Measurements from ENCODE around the gene RMDN3. TPM values are rescaled to one million over a fixed set of nuclear protein-coding genes. Genes with fewer than 3 reads are reported as not detected.

The RMDN3 gene
- total and polyA plus RNA-seq, 2 of the 13 experiments (the other 11 are each of a cell fraction or from before 2014, with no cell fraction given): 16.8 to 19.5 TPM

DNA sequence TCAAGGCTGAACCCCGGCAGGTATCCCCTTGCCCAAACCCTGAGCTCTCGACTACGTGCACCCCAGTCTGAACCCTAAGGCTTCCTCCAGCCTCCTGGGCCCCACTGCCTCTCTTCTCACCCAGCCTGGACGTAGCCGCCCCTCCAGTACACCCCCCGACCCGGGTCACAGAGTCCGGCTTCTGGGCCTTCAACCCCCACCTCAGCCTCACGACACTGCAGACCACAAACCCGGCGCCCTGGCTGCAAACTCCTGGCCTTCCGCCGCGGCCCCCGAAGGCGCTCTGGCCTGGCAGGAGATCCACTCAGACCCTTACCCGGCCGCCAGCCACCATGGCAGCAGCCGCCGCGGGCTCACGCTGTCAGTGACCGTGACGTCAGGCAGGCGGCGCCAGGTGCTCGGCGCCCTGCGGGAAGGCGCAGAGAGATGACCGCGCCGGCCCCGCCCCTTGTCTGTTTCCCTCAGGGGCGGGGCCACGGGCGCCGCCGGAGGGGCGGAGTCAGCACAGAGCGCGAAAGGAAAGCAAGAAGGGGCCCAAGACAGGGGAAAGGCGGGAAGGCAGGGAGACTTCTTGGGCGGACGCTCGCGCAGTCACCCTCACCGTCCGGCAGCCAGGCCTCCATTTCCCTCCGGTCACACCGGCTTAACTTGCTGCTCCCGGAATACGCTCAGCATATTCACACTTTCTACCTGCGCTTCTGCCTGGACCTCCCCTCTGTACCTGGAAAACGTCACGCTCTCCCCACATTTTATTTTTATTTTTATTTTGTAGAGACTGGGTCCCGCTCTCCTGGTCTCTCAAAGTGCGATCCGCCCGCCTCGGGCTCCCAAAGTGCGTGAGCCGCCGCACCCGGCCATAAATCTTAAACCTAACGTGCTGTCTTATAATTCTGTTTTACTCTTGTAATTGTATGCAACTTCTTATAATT lies at the start of gene RMDN3 (continued):
- TF ChIP-seq, protein P1, sequence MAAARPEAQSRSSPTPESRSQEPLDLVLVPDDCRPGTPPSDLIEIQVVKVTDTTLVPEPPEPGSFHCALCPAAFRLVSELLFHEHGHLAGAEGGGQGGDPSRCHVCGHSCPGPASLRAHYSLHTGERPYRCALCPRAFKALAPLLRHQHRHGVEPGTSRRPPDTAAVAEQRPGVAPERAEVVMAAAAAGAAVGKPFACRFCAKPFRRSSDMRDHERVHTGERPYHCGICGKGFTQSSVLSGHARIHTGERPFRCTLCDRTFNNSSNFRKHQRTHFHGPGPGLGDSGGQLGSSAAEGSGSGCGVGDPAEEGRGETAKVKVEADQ (CRISPR knock-in tag; IDR thresholded peaks at IDR 0.05; ENCODE audit: borderline replicate concordance): no peak
- no peak for TF ChIP-seq ZIK1 (CRISPR knock-in tag; IDR thresholded peaks at IDR 0.05; ENCODE audit: borderline replicate concordance, low read depth)
- TF ChIP-seq PAF1 (CRISPR knock-in tag; IDR thresholded peaks at IDR 0.05): no peak
- TF ChIP-seq, protein P2, sequence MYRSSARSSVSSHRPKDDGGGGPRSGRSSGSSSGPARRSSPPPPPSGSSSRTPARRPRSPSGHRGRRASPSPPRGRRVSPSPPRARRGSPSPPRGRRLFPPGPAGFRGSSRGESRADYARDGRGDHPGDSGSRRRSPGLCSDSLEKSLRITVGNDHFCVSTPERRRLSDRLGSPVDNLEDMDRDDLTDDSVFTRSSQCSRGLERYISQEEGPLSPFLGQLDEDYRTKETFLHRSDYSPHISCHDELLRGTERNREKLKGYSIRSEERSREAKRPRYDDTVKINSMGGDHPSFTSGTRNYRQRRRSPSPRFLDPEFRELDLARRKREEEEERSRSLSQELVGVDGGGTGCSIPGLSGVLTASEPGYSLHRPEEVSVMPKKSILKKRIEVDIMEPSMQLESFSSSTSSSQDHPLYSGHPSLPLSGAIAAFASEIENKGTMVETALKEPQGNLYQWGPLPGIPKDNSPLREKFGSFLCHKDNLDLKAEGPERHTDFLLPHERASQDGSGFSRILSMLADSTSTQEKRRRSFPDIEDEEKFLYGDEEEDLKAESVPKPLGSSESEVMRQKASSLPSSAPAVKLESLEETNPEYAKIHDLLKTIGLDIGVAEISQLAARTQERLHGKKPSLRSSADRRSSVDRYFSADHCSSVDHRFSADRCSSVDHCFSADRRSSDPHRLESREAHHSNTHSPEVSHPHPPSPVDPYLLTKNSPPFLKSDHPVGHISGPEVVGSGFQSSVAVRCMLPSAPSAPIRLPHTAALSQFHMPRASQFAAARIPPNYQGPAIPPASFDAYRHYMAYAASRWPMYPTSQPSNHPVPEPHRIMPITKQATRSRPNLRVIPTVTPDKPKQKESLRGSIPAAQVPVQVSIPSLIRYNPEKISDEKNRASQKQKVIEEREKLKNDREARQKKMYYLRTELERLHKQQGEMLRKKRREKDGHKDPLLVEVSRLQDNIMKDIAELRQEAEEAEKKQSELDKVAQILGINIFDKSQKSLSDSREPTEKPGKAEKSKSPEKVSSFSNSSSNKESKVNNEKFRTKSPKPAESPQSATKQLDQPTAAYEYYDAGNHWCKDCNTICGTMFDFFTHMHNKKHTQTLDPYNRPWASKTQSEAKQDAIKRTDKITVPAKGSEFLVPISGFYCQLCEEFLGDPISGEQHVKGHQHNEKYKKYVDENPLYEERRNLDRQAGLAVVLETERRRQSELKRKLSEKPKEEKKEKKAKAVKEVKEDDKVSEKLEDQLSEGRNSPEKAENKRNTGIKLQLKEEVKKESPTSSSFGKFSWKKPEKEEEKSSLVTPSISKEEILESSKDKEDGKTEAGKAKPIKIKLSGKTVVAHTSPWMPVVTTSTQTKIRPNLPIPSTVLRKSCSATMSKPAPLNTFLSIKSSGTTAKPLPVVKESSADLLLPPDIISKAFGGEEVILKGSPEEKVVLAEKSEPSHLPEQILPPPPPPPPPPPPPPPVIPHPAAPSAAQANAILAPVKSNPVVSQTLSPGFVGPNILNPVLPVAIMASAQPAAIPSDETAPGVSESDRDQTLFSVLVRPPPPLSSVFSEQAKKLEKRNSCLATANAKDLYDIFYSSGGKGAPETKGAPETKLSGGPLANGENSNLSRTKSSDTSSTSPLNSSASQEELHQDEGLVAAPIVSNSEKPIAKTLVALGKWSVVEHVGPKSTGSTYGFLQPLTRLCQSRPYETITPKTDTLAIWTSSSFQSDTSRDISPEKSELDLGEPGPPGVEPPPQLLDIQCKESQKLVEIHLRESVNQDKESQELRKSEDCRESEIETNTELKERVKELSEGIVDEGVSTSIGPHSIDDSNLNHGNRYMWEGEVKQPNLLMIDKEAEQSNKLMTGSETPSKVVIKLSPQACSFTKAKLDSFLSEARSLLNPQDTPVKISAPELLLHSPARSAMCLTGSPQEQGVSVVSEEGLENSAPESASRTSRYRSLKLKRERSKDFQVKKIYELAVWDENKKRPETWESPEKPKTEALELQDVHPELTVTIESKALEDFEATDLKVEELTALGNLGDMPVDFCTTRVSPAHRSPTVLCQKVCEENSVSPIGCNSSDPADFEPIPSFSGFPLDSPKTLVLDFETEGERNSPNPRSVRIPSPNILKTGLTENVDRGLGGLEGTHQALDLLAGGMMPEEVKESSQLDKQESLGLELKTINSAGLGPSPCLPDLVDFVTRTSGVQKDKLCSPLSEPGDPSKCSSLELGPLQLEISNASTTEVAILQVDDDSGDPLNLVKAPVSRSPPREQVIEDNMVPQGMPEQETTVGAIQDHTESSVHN (CRISPR knock-in tag; IDR thresholded peaks at IDR 0.05): peak; percentile 72; the same call in 1 of the 2 replicates
- TF ChIP-seq, protein P3, sequence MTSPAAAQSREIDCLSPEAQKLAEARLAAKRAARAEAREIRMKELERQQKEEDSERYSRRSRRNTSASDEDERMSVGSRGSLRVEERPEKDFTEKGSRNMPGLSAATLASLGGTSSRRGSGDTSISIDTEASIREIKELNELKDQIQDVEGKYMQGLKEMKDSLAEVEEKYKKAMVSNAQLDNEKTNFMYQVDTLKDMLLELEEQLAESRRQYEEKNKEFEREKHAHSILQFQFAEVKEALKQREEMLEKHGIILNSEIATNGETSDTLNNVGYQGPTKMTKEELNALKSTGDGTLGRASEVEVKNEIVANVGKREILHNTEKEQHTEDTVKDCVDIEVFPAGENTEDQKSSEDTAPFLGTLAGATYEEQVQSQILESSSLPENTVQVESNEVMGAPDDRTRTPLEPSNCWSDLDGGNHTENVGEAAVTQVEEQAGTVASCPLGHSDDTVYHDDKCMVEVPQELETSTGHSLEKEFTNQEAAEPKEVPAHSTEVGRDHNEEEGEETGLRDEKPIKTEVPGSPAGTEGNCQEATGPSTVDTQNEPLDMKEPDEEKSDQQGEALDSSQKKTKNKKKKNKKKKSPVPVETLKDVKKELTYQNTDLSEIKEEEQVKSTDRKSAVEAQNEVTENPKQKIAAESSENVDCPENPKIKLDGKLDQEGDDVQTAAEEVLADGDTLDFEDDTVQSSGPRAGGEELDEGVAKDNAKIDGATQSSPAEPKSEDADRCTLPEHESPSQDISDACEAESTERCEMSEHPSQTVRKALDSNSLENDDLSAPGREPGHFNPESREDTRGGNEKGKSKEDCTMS (CRISPR knock-in tag; conservative IDR thresholded peaks at IDR 0.05): no peak
- TF ChIP-seq, protein P4, sequence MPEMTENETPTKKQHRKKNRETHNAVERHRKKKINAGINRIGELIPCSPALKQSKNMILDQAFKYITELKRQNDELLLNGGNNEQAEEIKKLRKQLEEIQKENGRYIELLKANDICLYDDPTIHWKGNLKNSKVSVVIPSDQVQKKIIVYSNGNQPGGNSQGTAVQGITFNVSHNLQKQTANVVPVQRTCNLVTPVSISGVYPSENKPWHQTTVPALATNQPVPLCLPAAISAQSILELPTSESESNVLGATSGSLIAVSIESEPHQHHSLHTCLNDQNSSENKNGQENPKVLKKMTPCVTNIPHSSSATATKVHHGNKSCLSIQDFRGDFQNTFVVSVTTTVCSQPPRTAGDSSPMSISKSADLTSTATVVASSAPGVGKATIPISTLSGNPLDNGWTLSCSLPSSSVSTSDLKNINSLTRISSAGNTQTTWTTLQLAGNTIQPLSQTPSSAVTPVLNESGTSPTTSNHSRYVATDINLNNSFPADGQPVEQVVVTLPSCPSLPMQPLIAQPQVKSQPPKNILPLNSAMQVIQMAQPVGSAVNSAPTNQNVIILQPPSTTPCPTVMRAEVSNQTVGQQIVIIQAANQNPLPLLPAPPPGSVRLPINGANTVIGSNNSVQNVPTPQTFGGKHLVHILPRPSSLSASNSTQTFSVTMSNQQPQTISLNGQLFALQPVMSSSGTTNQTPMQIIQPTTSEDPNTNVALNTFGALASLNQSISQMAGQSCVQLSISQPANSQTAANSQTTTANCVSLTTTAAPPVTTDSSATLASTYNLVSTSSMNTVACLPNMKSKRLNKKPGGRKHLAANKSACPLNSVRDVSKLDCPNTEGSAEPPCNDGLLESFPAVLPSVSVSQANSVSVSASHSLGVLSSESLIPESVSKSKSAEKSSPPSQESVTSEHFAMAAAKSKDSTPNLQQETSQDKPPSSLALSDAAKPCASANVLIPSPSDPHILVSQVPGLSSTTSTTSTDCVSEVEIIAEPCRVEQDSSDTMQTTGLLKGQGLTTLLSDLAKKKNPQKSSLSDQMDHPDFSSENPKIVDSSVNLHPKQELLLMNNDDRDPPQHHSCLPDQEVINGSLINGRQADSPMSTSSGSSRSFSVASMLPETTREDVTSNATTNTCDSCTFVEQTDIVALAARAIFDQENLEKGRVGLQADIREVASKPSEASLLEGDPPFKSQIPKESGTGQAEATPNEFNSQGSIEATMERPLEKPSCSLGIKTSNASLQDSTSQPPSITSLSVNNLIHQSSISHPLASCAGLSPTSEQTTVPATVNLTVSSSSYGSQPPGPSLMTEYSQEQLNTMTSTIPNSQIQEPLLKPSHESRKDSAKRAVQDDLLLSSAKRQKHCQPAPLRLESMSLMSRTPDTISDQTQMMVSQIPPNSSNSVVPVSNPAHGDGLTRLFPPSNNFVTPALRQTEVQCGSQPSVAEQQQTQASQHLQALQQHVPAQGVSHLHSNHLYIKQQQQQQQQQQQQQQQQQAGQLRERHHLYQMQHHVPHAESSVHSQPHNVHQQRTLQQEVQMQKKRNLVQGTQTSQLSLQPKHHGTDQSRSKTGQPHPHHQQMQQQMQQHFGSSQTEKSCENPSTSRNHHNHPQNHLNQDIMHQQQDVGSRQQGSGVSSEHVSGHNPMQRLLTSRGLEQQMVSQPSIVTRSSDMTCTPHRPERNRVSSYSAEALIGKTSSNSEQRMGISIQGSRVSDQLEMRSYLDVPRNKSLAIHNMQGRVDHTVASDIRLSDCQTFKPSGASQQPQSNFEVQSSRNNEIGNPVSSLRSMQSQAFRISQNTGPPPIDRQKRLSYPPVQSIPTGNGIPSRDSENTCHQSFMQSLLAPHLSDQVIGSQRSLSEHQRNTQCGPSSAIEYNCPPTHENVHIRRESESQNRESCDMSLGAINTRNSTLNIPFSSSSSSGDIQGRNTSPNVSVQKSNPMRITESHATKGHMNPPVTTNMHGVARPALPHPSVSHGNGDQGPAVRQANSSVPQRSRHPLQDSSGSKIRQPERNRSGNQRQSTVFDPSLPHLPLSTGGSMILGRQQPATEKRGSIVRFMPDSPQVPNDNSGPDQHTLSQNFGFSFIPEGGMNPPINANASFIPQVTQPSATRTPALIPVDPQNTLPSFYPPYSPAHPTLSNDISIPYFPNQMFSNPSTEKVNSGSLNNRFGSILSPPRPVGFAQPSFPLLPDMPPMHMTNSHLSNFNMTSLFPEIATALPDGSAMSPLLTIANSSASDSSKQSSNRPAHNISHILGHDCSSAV (CRISPR knock-in tag; IDR thresholded peaks at IDR 0.05; ENCODE audit: borderline replicate concordance): no peak
- no peak for TF ChIP-seq RFXANK (CRISPR knock-in tag; IDR thresholded peaks at IDR 0.05)

Data from HepG2 (cell line).